ENCODE results near the gene CFAP99. TPM values are rescaled to one million over a fixed set of nuclear protein-coding genes. Genes with fewer than 3 reads are reported as not detected.

The CFAP99 gene
- total RNA-seq, 1 donor from 2014 or later, result not detected

DNA sequence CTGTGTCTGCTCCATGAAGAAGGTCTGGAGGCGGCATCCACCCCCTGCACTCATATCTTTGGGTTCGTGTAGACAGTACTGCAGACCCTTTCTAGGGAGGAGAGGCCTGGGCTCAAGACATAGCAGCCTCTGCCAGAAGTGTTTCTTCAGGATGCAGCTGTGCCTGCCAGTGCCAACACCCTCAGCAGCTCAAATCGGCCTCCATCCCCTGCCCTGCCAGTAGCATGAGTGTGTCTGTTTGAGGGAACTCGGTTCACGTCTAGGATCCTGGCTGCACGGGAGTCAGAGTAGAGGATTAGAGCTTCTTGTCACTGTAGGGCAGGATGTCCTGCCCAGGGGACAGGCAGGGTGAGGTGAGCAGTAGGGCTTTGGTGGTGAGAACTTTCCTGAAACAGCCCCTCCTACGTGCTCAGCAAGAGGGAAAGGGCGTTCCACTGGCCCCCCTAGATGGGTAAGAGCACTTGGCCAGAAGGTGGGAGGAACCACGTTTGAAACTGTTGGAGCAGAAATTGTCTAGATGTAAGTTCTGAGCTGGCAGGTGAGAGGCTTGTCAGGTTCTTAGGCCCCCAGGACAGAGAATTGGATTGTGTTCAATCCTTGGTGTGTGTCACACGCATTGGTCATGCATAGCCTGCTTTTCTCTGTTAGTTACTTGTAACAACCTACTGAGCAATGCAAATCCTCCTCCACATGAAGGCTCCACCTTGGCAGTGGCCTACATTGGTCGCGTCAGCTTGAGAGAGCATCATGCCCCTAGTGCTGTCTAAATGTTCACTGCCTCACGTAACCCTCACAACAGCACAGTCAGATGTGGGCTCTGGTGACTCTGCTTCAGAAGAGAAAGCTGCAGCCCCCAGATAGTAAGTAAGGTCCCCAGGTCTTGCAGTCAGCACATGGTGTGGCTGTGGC lies 91.8 kb downstream of the CFAP99 start:
- TF ChIP-seq, protein P1, sequence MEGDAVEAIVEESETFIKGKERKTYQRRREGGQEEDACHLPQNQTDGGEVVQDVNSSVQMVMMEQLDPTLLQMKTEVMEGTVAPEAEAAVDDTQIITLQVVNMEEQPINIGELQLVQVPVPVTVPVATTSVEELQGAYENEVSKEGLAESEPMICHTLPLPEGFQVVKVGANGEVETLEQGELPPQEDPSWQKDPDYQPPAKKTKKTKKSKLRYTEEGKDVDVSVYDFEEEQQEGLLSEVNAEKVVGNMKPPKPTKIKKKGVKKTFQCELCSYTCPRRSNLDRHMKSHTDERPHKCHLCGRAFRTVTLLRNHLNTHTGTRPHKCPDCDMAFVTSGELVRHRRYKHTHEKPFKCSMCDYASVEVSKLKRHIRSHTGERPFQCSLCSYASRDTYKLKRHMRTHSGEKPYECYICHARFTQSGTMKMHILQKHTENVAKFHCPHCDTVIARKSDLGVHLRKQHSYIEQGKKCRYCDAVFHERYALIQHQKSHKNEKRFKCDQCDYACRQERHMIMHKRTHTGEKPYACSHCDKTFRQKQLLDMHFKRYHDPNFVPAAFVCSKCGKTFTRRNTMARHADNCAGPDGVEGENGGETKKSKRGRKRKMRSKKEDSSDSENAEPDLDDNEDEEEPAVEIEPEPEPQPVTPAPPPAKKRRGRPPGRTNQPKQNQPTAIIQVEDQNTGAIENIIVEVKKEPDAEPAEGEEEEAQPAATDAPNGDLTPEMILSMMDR (IDR thresholded peaks at IDR 0.05; ENCODE audit: unreplicated experiment), result no peak
- no peak overlapping the region for H3K27ac Mint-ChIP-seq
- peaks cover 2% of the 10 kb centered on the region for H3K4me1 Mint-ChIP-seq (ENCODE audit: low read depth)
- H3K9me3 Mint-ChIP-seq (ENCODE audit: low read depth), result no peaks in the 10 kb centered on the region
- no peak overlapping the region for H3K4me3 Mint-ChIP-seq (ENCODE audit: low read depth)
- H3K36me3 Mint-ChIP-seq (ENCODE audit: insufficient read depth), result peaks cover 11% of the 10 kb centered on the region
- no peak for DNase-seq (ENCODE audit: low spot score, unreplicated experiment)
- no peaks in the 10 kb centered on the region for H3K27me3 Mint-ChIP-seq

DNA sequence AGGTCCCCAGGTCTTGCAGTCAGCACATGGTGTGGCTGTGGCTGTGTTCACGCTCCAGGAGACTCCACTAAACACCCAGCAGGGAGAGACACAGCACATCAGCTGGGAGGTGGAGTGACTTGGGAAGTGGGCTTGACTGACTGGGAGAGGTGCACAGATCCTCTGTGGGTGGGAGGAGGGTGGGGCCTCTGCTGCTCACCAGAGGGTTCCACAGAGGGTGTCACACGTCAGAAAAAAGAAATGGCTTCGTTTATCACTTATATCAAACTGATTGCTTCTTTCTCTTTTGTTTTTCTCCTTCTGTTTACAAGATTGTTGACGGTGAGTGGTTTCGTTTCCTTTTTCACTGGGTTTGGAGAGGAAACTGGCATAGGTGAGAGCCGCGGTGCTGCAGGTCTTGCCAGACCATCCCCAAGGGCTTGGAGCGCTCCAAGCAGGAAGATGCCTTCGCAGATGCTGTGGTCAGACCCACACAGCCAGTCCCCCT lies 92.9 kb downstream of the CFAP99 start:
- TF ChIP-seq, protein P1 (IDR thresholded peaks at IDR 0.05; ENCODE audit: unreplicated experiment), result no peak
- no peak for DNase-seq (ENCODE audit: low spot score, unreplicated experiment)
- Mint-ChIP-seq H3K4me3 (ENCODE audit: low read depth) (no peak overlapping the region), H3K4me1 (ENCODE audit: low read depth) (peaks cover 2% of the 10 kb centered on the region), H3K27ac (no peak overlapping the region), H3K9me3 (ENCODE audit: low read depth) (no peaks in the 10 kb centered on the region), H3K27me3 (no peaks in the 10 kb centered on the region), H3K36me3 (ENCODE audit: insufficient read depth) (peaks cover 11% of the 10 kb centered on the region)

Other genes with a start within 250 kb of the CFAP99 start
- 18.1 and 18.3 TPM in 2 replicates for gene HAUS3, start 176.8 kb upstream of the CFAP99 start, total RNA-seq
- gene POLN, start 176.8 kb upstream of the CFAP99 start, total RNA-seq, result 5.0 and 5.9 TPM in 2 replicates
- 103 and 121 TPM in 2 replicates for gene MXD4, start 156.8 kb upstream of the CFAP99 start, total RNA-seq
- 1.6 and 3.3 TPM in 2 replicates for gene ZFYVE28, start 310 bp upstream of the CFAP99 start, total RNA-seq
- 44.2 and 49.5 TPM in 2 replicates for gene RNF4, start 50.2 kb downstream of the CFAP99 start, total RNA-seq
- 48.1 and 53.4 TPM in 2 replicates for gene FAM193A, start 117.7 kb downstream of the CFAP99 start, total RNA-seq

Measured in progenitor cell of endocrine pancreas (in vitro differentiated cells).